T-helper 2 cell treated with Interferon-gamma antibody and Interleukin-4, amounts not matched to agents 5 μg/mL and 100 μg/mL, for 36 hours (primary cell): ENCODE data around the gene ACAP2.
A peak's percentile ranks its signal among the peaks of the same experiment; 100 is the strongest.
"Not testable (repeated sequence)": the region's sequence is repeated elsewhere in the genome, so short reads cannot be mapped to it uniquely, and the experiment has no call there.

ENCODE experiments used
- DNase-seq: peaks from one replicate; pipeline ENCODE4 v3.0.0; 2021; ENCODE audit warnings: low spot score
- H3K27ac Mint-ChIP-seq: one replicate; pipeline ENCODE4 v1.8.0; 2021; ENCODE audit warnings: mild to moderate bottlenecking, mixed read lengths
- H3K27me3 Mint-ChIP-seq: one replicate; pipeline ENCODE4 v1.8.0; 2021; ENCODE audit warnings: low read depth, mixed read lengths
- H3K36me3 Mint-ChIP-seq: one replicate; pipeline ENCODE4 v1.8.0; 2021; ENCODE audit warnings: low read depth, mixed read lengths
- H3K4me1 Mint-ChIP-seq: one replicate; pipeline ENCODE4 v1.8.0; 2021; ENCODE audit warnings: low read depth, mixed read lengths
- H3K4me3 Mint-ChIP-seq: one replicate; pipeline ENCODE4 v1.8.0; 2022; ENCODE audit warnings: mild to moderate bottlenecking, moderate library complexity, mixed read lengths
- H3K9me3 Mint-ChIP-seq: one replicate; pipeline ENCODE4 v1.8.0; 2021; ENCODE audit warnings: mixed read lengths

ACAP2 gene

GRCh38 chr3:195425849-195426248 lies 17.0 kb downstream of the ACAP2 start:
- no peaks in the 10 kb centered on the region for H3K9me3 Mint-ChIP-seq
- DNase-seq: no peak
- peaks cover 12% of the 10 kb centered on the region for H3K4me1 Mint-ChIP-seq
- H3K27ac Mint-ChIP-seq: peak overlapping the region; percentile 16
- no peak overlapping the region for H3K4me3 Mint-ChIP-seq
- H3K36me3 Mint-ChIP-seq: peaks cover 1% of the 10 kb centered on the region
- no peaks in the 10 kb centered on the region for H3K27me3 Mint-ChIP-seq

- Mint-ChIP-seq H3K4me3 (no peak overlapping the region), H3K4me1 (peaks cover 11% of the 10 kb centered on the region), H3K36me3 (peaks cover 1% of the 10 kb centered on the region)
Measured at GRCh38 chr3:195423818-195424217, 19.0 kb downstream of the ACAP2 start.

GRCh38 chr3:195421400-195421799 lies 21.4 kb downstream of the ACAP2 start:
- Mint-ChIP-seq H3K27ac (no peak overlapping the region), H3K9me3 (no peaks in the 10 kb centered on the region), H3K4me1 (peaks cover 18% of the 10 kb centered on the region), H3K27me3 (no peaks in the 10 kb centered on the region), H3K4me3 (no peak overlapping the region), H3K36me3 (peaks cover 8% of the 10 kb centered on the region)
- DNase-seq: no peak

More at GRCh38 chr3:195423818-195424217, 19.0 kb downstream of the ACAP2 start:
- Mint-ChIP-seq H3K9me3 (no peaks in the 10 kb centered on the region), H3K27me3 (no peaks in the 10 kb centered on the region), H3K27ac (no peak overlapping the region)
- no peak for DNase-seq

GRCh38 chr3:195416795-195417194 lies 26.0 kb downstream of the ACAP2 start:
- Mint-ChIP-seq H3K9me3 (no peaks in the 10 kb centered on the region), H3K4me1 (peaks cover 14% of the 10 kb centered on the region), H3K27me3 (no peaks in the 10 kb centered on the region), H3K27ac (no peak overlapping the region), H3K4me3 (no peak overlapping the region), H3K36me3 (peaks cover 11% of the 10 kb centered on the region)
- no peak for DNase-seq

GRCh38 chr3:195411836-195412235 lies 31.0 kb downstream of the ACAP2 start:
- peaks cover 32% of the 10 kb centered on the region for H3K4me1 Mint-ChIP-seq
- DNase-seq: no peak
- H3K27me3 Mint-ChIP-seq: no peaks in the 10 kb centered on the region
- H3K27ac Mint-ChIP-seq: no peak overlapping the region
- peaks cover 17% of the 10 kb centered on the region for H3K9me3 Mint-ChIP-seq
- H3K36me3 Mint-ChIP-seq: peaks cover 33% of the 10 kb centered on the region
- no peak overlapping the region for H3K4me3 Mint-ChIP-seq

GRCh38 chr3:195410546-195410945 lies 32.3 kb downstream of the ACAP2 start:
- H3K36me3 Mint-ChIP-seq: peaks cover 42% of the 10 kb centered on the region
- H3K4me3 Mint-ChIP-seq: no peak overlapping the region
- no peaks in the 10 kb centered on the region for H3K27me3 Mint-ChIP-seq
- no peak overlapping the region for H3K27ac Mint-ChIP-seq
- DNase-seq: no peak
- H3K4me1 Mint-ChIP-seq: peaks cover 38% of the 10 kb centered on the region
- H3K9me3 Mint-ChIP-seq: peaks cover 21% of the 10 kb centered on the region

GRCh38 chr3:195407531-195408409 lies 35.0 kb downstream of the ACAP2 start:
- peak overlapping the region; percentile 70 for H3K4me3 Mint-ChIP-seq
- H3K27ac Mint-ChIP-seq: peak overlapping the region; percentile 87
- peak; percentile 8 for DNase-seq
- peaks cover 39% of the 10 kb centered on the region for H3K36me3 Mint-ChIP-seq
- H3K27me3 Mint-ChIP-seq: no peaks in the 10 kb centered on the region
- H3K4me1 Mint-ChIP-seq: peaks cover 32% of the 10 kb centered on the region
- peaks cover 21% of the 10 kb centered on the region for H3K9me3 Mint-ChIP-seq

- DNase-seq: no peak
- Mint-ChIP-seq H3K9me3 (peaks cover 21% of the 10 kb centered on the region), H3K4me3 (no peak overlapping the region), H3K4me1 (peaks cover 32% of the 10 kb centered on the region), H3K36me3 (peaks cover 39% of the 10 kb centered on the region), H3K27me3 (no peaks in the 10 kb centered on the region), H3K27ac (no peak overlapping the region)
Measured at GRCh38 chr3:195405651-195406050, 37.2 kb downstream of the ACAP2 start.

- Mint-ChIP-seq H3K27ac (no peak overlapping the region), H3K4me1 (peaks cover 25% of the 10 kb centered on the region), H3K9me3 (peaks cover 17% of the 10 kb centered on the region), H3K4me3 (no peak overlapping the region), H3K27me3 (no peaks in the 10 kb centered on the region), H3K36me3 (peaks cover 26% of the 10 kb centered on the region)
- DNase-seq: no peak
Measured at GRCh38 chr3:195403841-195404408, 38.9 kb downstream of the ACAP2 start.

GRCh38 chr3:195403244-195403643 lies 39.6 kb downstream of the ACAP2 start:
- H3K4me3 Mint-ChIP-seq: no peak overlapping the region
- H3K4me1 Mint-ChIP-seq: peaks cover 19% of the 10 kb centered on the region
- peaks cover 22% of the 10 kb centered on the region for H3K36me3 Mint-ChIP-seq
- no peak for DNase-seq
- no peak overlapping the region for H3K27ac Mint-ChIP-seq
- no peaks in the 10 kb centered on the region for H3K27me3 Mint-ChIP-seq
- H3K9me3 Mint-ChIP-seq: peaks cover 10% of the 10 kb centered on the region

- Mint-ChIP-seq H3K36me3 (peaks cover 11% of the 10 kb centered on the region), H3K4me3 (no peak overlapping the region), H3K27me3 (no peaks in the 10 kb centered on the region), H3K9me3 (peaks cover 4% of the 10 kb centered on the region), H3K27ac (no peak overlapping the region), H3K4me1 (peaks cover 11% of the 10 kb centered on the region)
- DNase-seq: no peak
Measured at GRCh38 chr3:195401943-195402342, 40.9 kb downstream of the ACAP2 start.

GRCh38 chr3:195398460-195398859 lies 44.4 kb downstream of the ACAP2 start:
- not testable (repeated sequence) for H3K27ac Mint-ChIP-seq, H3K9me3 Mint-ChIP-seq, DNase-seq, H3K36me3 Mint-ChIP-seq, H3K4me3 Mint-ChIP-seq, H3K27me3 Mint-ChIP-seq, H3K4me1 Mint-ChIP-seq

- Mint-ChIP-seq H3K9me3 (no peaks in the 10 kb centered on the region), H3K36me3 (peaks cover 2% of the 10 kb centered on the region), H3K4me3 (no peak overlapping the region), H3K4me1 (peaks cover 10% of the 10 kb centered on the region), H3K27me3 (no peaks in the 10 kb centered on the region), H3K27ac (no peak overlapping the region)
- DNase-seq: no peak
Measured at GRCh38 chr3:195397524-195397923, 45.3 kb downstream of the ACAP2 start.

- H3K4me1 Mint-ChIP-seq: peaks cover 7% of the 10 kb centered on the region
- no peak overlapping the region for H3K27ac Mint-ChIP-seq
- H3K4me3 Mint-ChIP-seq: no peak overlapping the region
- H3K36me3 Mint-ChIP-seq: peaks cover 2% of the 10 kb centered on the region
- no peaks in the 10 kb centered on the region for H3K9me3 Mint-ChIP-seq
- H3K27me3 Mint-ChIP-seq: no peaks in the 10 kb centered on the region
- no peak for DNase-seq
Measured at GRCh38 chr3:195395208-195395816, 47.5 kb downstream of the ACAP2 start.
